ENCODE results near the gene TREM1.
A peak's percentile ranks its signal among the peaks of the same experiment; 100 is the strongest.
"Not testable (repeated sequence)": the region's sequence is repeated elsewhere in the genome, so short reads cannot be mapped to it uniquely, and the experiment has no call there.

The TREM1 gene

GRCh38 chr6:41257369-41258195 is 28.9 kb downstream of the TREM1 start:
- peak; percentile 72 for DNase-seq

- DNase-seq: no peak
Observed at GRCh38 chr6:41256383-41256782, 30.1 kb downstream of the TREM1 start.

- DNase-seq: no peak
Observed at GRCh38 chr6:41255638-41256246, 30.7 kb downstream of the TREM1 start.

GRCh38 chr6:41255110-41255509 is 31.4 kb downstream of the TREM1 start:
- DNase-seq: no peak

- DNase-seq: no peak
Observed at GRCh38 chr6:41252401-41253169, 33.9 kb downstream of the TREM1 start.

GRCh38 chr6:41247882-41248705 is 38.4 kb downstream of the TREM1 start:
- DNase-seq: no peak

GRCh38 chr6:41247288-41247865 is 39.1 kb downstream of the TREM1 start:
- DNase-seq: no peak

- DNase-seq: not testable (repeated sequence)
Observed at GRCh38 chr6:41246529-41246928, 40.0 kb downstream of the TREM1 start.

GRCh38 chr6:41239467-41240159 is 46.9 kb downstream of the TREM1 start:
- DNase-seq: no peak

GRCh38 chr6:41237128-41237527 is 49.4 kb downstream of the TREM1 start:
- DNase-seq: no peak

- no peak for DNase-seq
Observed at GRCh38 chr6:41236276-41236675, 50.2 kb downstream of the TREM1 start.

GRCh38 chr6:41232667-41233066 is 53.8 kb downstream of the TREM1 start:
- DNase-seq: no peak

- DNase-seq: no peak
Observed at GRCh38 chr6:41231246-41231645, 55.2 kb downstream of the TREM1 start.

GRCh38 chr6:41229721-41230120 is 56.8 kb downstream of the TREM1 start:
- DNase-seq: no peak

GRCh38 chr6:41228616-41229015 is 57.9 kb downstream of the TREM1 start:
- no peak for DNase-seq

- DNase-seq: no peak
Observed at GRCh38 chr6:41228096-41228495, 58.4 kb downstream of the TREM1 start, which contains the start of gene TREML4. Gene TREML4 (plus strand): TSS chr6:41228349. CDS start chr6:41228428, 79 bp downstream.

GRCh38 chr6:41226752-41227151 is 59.7 kb downstream of the TREM1 start:
- DNase-seq: no peak

- no peak for DNase-seq
Observed at GRCh38 chr6:41224800-41225199, 61.7 kb downstream of the TREM1 start.
